H9 (cell line): ENCODE data around the gene NHLRC4. TPM values are rescaled to one million over a fixed set of nuclear protein-coding genes. Genes with fewer than 3 reads are reported as not detected.

ENCODE experiments used
- DNase-seq: peaks from one replicate; pipeline ENCODE4 v3.0.0-alpha.2; 2017
- H2AFZ ChIP-seq: one replicate; pipeline ENCODE4 v1.6.1; 2013; ENCODE audit warnings: mild to moderate bottlenecking, low read length, control low read depth, moderate library complexity
- H2AK5ac ChIP-seq: 2 replicates; pipeline ENCODE4 v1.6.1; 2013; ENCODE audit warnings: low read length, control low read depth, mixed read lengths; ENCODE audit not compliant: insufficient read length
- H2BK120ac ChIP-seq: one replicate; pipeline ENCODE4 v1.6.1; 2013; ENCODE audit warnings: low read depth, mild to moderate bottlenecking, low read length, control low read depth, inconsistent platforms; ENCODE audit not compliant: poor library complexity, severe bottlenecking
- H2BK12ac ChIP-seq: 2 replicates; pipeline ENCODE4 v1.6.1; 2013; ENCODE audit warnings: low read length, control low read depth, mixed read lengths, low read depth; ENCODE audit not compliant: insufficient read length
- H2BK15ac ChIP-seq: 2 replicates; pipeline ENCODE4 v1.6.1; 2013; ENCODE audit warnings: low read depth, low read length, control low read depth
- H2BK20ac ChIP-seq: one replicate; pipeline ENCODE4 v1.6.1; 2013; ENCODE audit warnings: low read depth, mild to moderate bottlenecking, low read length, control low read depth, inconsistent platforms; ENCODE audit not compliant: poor library complexity, severe bottlenecking
- H2BK5ac ChIP-seq: 2 replicates; pipeline ENCODE4 v1.6.1; 2013; ENCODE audit warnings: low read length, control low read depth, mixed read lengths; ENCODE audit not compliant: insufficient read length
- H3K14ac ChIP-seq: 2 replicates; pipeline ENCODE4 v1.6.1; 2013; ENCODE audit warnings: low read length, control low read depth; ENCODE audit not compliant: insufficient read depth
- H3K18ac ChIP-seq: 2 replicates; pipeline ENCODE4 v1.6.1; 2013; ENCODE audit warnings: low read depth, mild to moderate bottlenecking, mixed read lengths, low read length, control low read depth; ENCODE audit not compliant: insufficient read length
- H3K23ac ChIP-seq: 2 replicates; pipeline ENCODE4 v1.6.1; 2013; ENCODE audit warnings: low read length, control low read depth, mixed read lengths, low read depth; ENCODE audit not compliant: insufficient read length
- H3K23me2 ChIP-seq: 2 replicates; pipeline ENCODE4 v1.6.1; 2013; ENCODE audit warnings: low read depth, mild to moderate bottlenecking, mixed read lengths, low read length, control low read depth; ENCODE audit not compliant: insufficient read length, poor library complexity, severe bottlenecking
- H3K27ac ChIP-seq: 2 replicates; pipeline ENCODE4 v1.5.1; 2013; ENCODE audit warnings: low read length, control low read depth, mixed read lengths, low read depth; ENCODE audit not compliant: insufficient read length
- H3K27me3 ChIP-seq: 2 replicates; pipeline ENCODE4 v1.6.1; 2013; ENCODE audit warnings: low read length, control low read depth, inconsistent platforms; ENCODE audit not compliant: insufficient read depth
- H3K4ac ChIP-seq: 2 replicates; pipeline ENCODE4 v1.6.1; 2013; ENCODE audit warnings: low read depth, mild to moderate bottlenecking, control low read depth, inconsistent platforms, low read length, moderate library complexity
- H3K4me1 ChIP-seq: 2 replicates; pipeline ENCODE4 v1.6.1; 2013; ENCODE audit warnings: low read length, control low read depth, inconsistent platforms; ENCODE audit not compliant: insufficient read depth
- H3K4me2 ChIP-seq: 2 replicates; pipeline ENCODE4 v1.6.1; 2013; ENCODE audit warnings: low read length, control low read depth, mixed read lengths; ENCODE audit not compliant: insufficient read length, insufficient read depth
- H3K56ac ChIP-seq: 2 replicates; pipeline ENCODE4 v1.6.1; 2013; ENCODE audit warnings: low read depth, mild to moderate bottlenecking, mixed read lengths, low read length, control low read depth; ENCODE audit not compliant: insufficient read length
- H3K79me1 ChIP-seq: 2 replicates; pipeline ENCODE4 v1.6.1; 2013; ENCODE audit warnings: low read depth, mild to moderate bottlenecking, moderate library complexity, low read length, control low read depth, inconsistent platforms; ENCODE audit not compliant: insufficient read depth, poor library complexity, severe bottlenecking
- H3K79me2 ChIP-seq: 2 replicates; pipeline ENCODE4 v1.6.1; 2013; ENCODE audit warnings: low read length, control low read depth, inconsistent platforms; ENCODE audit not compliant: insufficient read depth
- H3K9ac ChIP-seq: 2 replicates; pipeline ENCODE4 v1.6.1; 2013; ENCODE audit warnings: low read length, control low read depth, mixed read lengths; ENCODE audit not compliant: insufficient read length; ENCODE audit errors: extremely low read depth
- H3K9me3 ChIP-seq: one replicate; pipeline ENCODE4 v1.6.1; 2013; ENCODE audit warnings: low read depth, low read length, inconsistent platforms; ENCODE audit not compliant: control insufficient read depth
- H3T11ph ChIP-seq: one replicate; pipeline ENCODE4 v1.6.1; 2013; ENCODE audit warnings: mild to moderate bottlenecking, low read length, control low read depth, inconsistent platforms
- H4K20me1 ChIP-seq: one replicate; pipeline ENCODE4 v1.6.1; 2013; ENCODE audit not compliant: control insufficient read depth, insufficient read length, insufficient read depth
- H4K5ac ChIP-seq: 2 replicates; pipeline ENCODE4 v1.6.1; 2013; ENCODE audit warnings: low read depth, mild to moderate bottlenecking, mixed read lengths, low read length, control low read depth; ENCODE audit not compliant: insufficient read length
- H4K8ac ChIP-seq: replicated peaks from 2 replicates; pipeline ENCODE4 v1.6.1; 2013; ENCODE audit warnings: low read length, control low read depth, mixed read lengths, low read depth; ENCODE audit not compliant: insufficient read length
- H4K91ac ChIP-seq: 2 replicates; pipeline ENCODE4 v1.6.1; 2013; ENCODE audit warnings: low read depth, mild to moderate bottlenecking, moderate library complexity, mixed read lengths, low read length, control low read depth; ENCODE audit not compliant: insufficient read length
- H3K27ac Mint-ChIP-seq, 3 experiments: 2 replicates in 2 of 3; 3 replicates in 1 of 3; pipeline ENCODE4 v1.8.0; 2020 to 2021; ENCODE audit warnings: mixed read lengths in 3 of 3, mild to moderate bottlenecking in 1 of 3, moderate library complexity in 1 of 3
- H3K27me3 Mint-ChIP-seq: 2 replicates; pipeline ENCODE4 v1.8.0; 2021; ENCODE audit warnings: low read depth, mild to moderate bottlenecking, moderate library complexity, mixed read lengths
- H3K36me3 Mint-ChIP-seq, 3 experiments: 2 replicates in 2 of 3; 3 replicates in 1 of 3; pipeline ENCODE4 v1.8.0; 2020 to 2021; ENCODE audit warnings: low read depth in 3 of 3, mixed read lengths in 3 of 3; ENCODE audit not compliant: insufficient read depth in 1 of 3
- H3K4me1 Mint-ChIP-seq, 2 experiments: 2 replicates each; pipeline ENCODE4 v1.8.0; 2020; ENCODE audit warnings: mixed read lengths in 2 of 2
- H3K4me3 Mint-ChIP-seq, 2 experiments: 2 replicates in 1 of 2; 3 replicates in 1 of 2; pipeline ENCODE4 v1.8.0; 2020 to 2021; ENCODE audit warnings: mild to moderate bottlenecking in 2 of 2, mixed read lengths in 2 of 2, moderate library complexity in 1 of 2
- H3K9me3 Mint-ChIP-seq, 2 experiments: 2 replicates in 1 of 2; 3 replicates in 1 of 2; pipeline ENCODE4 v1.8.0; 2020; ENCODE audit warnings: mild to moderate bottlenecking in 2 of 2, mixed read lengths in 2 of 2, moderate library complexity in 1 of 2
- CTCF ChIP-seq: fragments of 200-600 bp; sonication (generic); conservative IDR thresholded peaks from 3 replicates; pipeline ENCODE4 v1.8.0; 2021; ENCODE audit warnings: antibody characterized with exemption, mild to moderate bottlenecking
- WGBS: extraction: QIAGEN DNeasy Blood & Tissue Kit; methylation state at CpG from one replicate; pipeline ENCODE4 v1.1.7; 2013; ENCODE audit warnings: missing lambda C conversion rate, low lambda C conversion rate, mixed read lengths; ENCODE audit not compliant: insufficient read length; ENCODE audit errors: extremely low coverage; 5-methylcytosine and 5-hydroxymethylcytosine counted together
- total RNA-seq: library from RNA; stranded (reverse); gene quantifications from 2 replicates; pipeline ENCODE4 v1.2.1, GENCODE V29; 2021

Gene NHLRC4
- total RNA-seq, 1 experiment from 2014 or later, result 0.42 TPM

- Histone ChIP-seq H3K4ac (no peak overlapping the region), H3K9me3 (no peaks in the 10 kb centered on the region), H2BK12ac (no peak overlapping the region), H3K79me2 (no peaks in the 10 kb centered on the region), H2BK20ac (no peak overlapping the region), H3K9ac (no peak overlapping the region), H2BK120ac (no peak overlapping the region), H3K23ac (no peak overlapping the region), H2AK5ac (no peak overlapping the region), H3K27ac (no peak overlapping the region), H2AFZ (no peak overlapping the region), H3K14ac (no peak overlapping the region), H3K56ac (no peak overlapping the region), H3T11ph (no peak overlapping the region), H2BK5ac (no peak overlapping the region), H4K91ac (no peak overlapping the region), H3K4me2 (no peak overlapping the region), H3K18ac (no peak overlapping the region), H3K27me3 (no peaks in the 10 kb centered on the region; the same call in 1 of the 2 replicates), H4K8ac (no peak overlapping the region), H3K23me2 (no peaks in the 10 kb centered on the region), H4K20me1 (no peaks in the 10 kb centered on the region), H3K4me1 (no peaks in the 10 kb centered on the region), H4K5ac (no peak overlapping the region), H2BK15ac (no peak overlapping the region), H3K79me1 (no peaks in the 10 kb centered on the region)
- peaks cover 17% of the 10 kb centered on the region for H3K27me3 Mint-ChIP-seq
- H3K27ac Mint-ChIP-seq, result no peak overlapping the region
- H3K4me3 Mint-ChIP-seq, result no peak overlapping the region
- no peak for TF ChIP-seq CTCF
- H3K36me3 Mint-ChIP-seq, result peaks cover 0 to 8% (median 2%) of the 10 kb centered on the region in 3 experiments; a peak in 3 of 7 replicates
- no peaks in the 10 kb centered on the region for H3K9me3 Mint-ChIP-seq
- no peak for DNase-seq
- H3K4me1 Mint-ChIP-seq, result no peaks in the 10 kb centered on the region
- no CpG with 5 or more reads among the region's 11 CpGs for WGBS
Observed at GRCh38 chr16:554297-554621, 12.5 kb upstream of the NHLRC4 start.
